ENCODE results near the gene WDR72. TPM values are rescaled to one million over a fixed set of nuclear protein-coding genes. Genes with fewer than 3 reads are reported as not detected.

Gene WDR72
- total and polyA plus RNA-seq, 9 donors: 0.04 to 4.4 (median 0.82) TPM; not detected in 2

GRCh38 chr15:53586799-53587198 is 172.7 kb downstream of the WDR72 start:
- 39 to 47% (median 44%) methylated on average over 3 of the region's 3 CpGs for WGBS, 3 donors
- no peaks in the 10 kb centered on the region for H3K9me3 ChIP-seq
- H3K27me3 ChIP-seq: no peaks in the 10 kb centered on the region
- no peaks in the 10 kb centered on the region for H3K36me3 ChIP-seq
- H3K4me3 ChIP-seq: no peak overlapping the region
- intact Hi-C loops (cut with DNase I): no loop called here
- H3K4me1 ChIP-seq (ENCODE audit: insufficient read depth): no peaks in the 10 kb centered on the region
- H3K27ac ChIP-seq: no peak overlapping the region
- TF ChIP-seq EP300 (IDR thresholded peaks at IDR 0.05): no peak
- TF ChIP-seq CTCF (IDR thresholded peaks at IDR 0.05): no peak
- no peak for TF ChIP-seq POLR2A (IDR thresholded peaks at IDR 0.05)
- no peak for DNase-seq

- no peaks in the 10 kb centered on the region for H3K36me3 ChIP-seq
- no peak overlapping the region for H3K27ac ChIP-seq
- H3K4me1 ChIP-seq (ENCODE audit: insufficient read depth): no peaks in the 10 kb centered on the region
- no peaks in the 10 kb centered on the region for H3K9me3 ChIP-seq
- H3K4me3 ChIP-seq: no peak overlapping the region
- H3K27me3 ChIP-seq: no peaks in the 10 kb centered on the region
- intact Hi-C loops (cut with DNase I): no loop called here
- no peak for DNase-seq
- 77 to 83% (median 81%) methylated on average over 1 of the region's 1 CpG for WGBS, 3 donors
- no peak for TF ChIP-seq CTCF (IDR thresholded peaks at IDR 0.05)
- TF ChIP-seq POLR2A (IDR thresholded peaks at IDR 0.05): no peak
- no peak for TF ChIP-seq EP300 (IDR thresholded peaks at IDR 0.05)
Measured at GRCh38 chr15:53581513-53581912, 177.9 kb downstream of the WDR72 start.

GRCh38 chr15:53580366-53580765 is 179.1 kb downstream of the WDR72 start:
- TF ChIP-seq CTCF (IDR thresholded peaks at IDR 0.05): no peak
- TF ChIP-seq POLR2A (IDR thresholded peaks at IDR 0.05): no peak
- no peak for TF ChIP-seq EP300 (IDR thresholded peaks at IDR 0.05)
- 17 to 18% (median 17%) methylated on average over 3 of the region's 3 CpGs for WGBS, 3 donors
- no peak for DNase-seq
- Histone ChIP-seq H3K36me3 (no peaks in the 10 kb centered on the region), H3K27ac (no peak overlapping the region), H3K9me3 (no peaks in the 10 kb centered on the region), H3K27me3 (no peaks in the 10 kb centered on the region), H3K4me1 (ENCODE audit: insufficient read depth) (no peaks in the 10 kb centered on the region), H3K4me3 (no peak overlapping the region)
- intact Hi-C loops (cut with DNase I): no loop called here

- WGBS, 3 donors: 29 to 34% (median 30%) methylated on average over 1 of the region's 1 CpG
- Histone ChIP-seq H3K4me1 (ENCODE audit: insufficient read depth) (no peaks in the 10 kb centered on the region), H3K27me3 (no peaks in the 10 kb centered on the region), H3K27ac (no peak overlapping the region), H3K4me3 (no peak overlapping the region), H3K9me3 (no peaks in the 10 kb centered on the region), H3K36me3 (no peaks in the 10 kb centered on the region)
- no peak for DNase-seq
- TF ChIP-seq CTCF (IDR thresholded peaks at IDR 0.05) (no peak), POLR2A (IDR thresholded peaks at IDR 0.05) (no peak), EP300 (IDR thresholded peaks at IDR 0.05) (no peak)
- intact Hi-C loops (cut with DNase I): no loop called here
Measured at GRCh38 chr15:53576841-53577240, 182.6 kb downstream of the WDR72 start.

GRCh38 chr15:53573091-53573490 is 186.4 kb downstream of the WDR72 start:
- H3K27me3 ChIP-seq: no peaks in the 10 kb centered on the region
- no peak overlapping the region for H3K4me3 ChIP-seq
- no peak for DNase-seq
- TF ChIP-seq EP300 (IDR thresholded peaks at IDR 0.05) (no peak), CTCF (IDR thresholded peaks at IDR 0.05) (no peak), POLR2A (IDR thresholded peaks at IDR 0.05) (no peak)
- H3K36me3 ChIP-seq: no peaks in the 10 kb centered on the region
- intact Hi-C loops (cut with DNase I): no loop called here
- no peaks in the 10 kb centered on the region for H3K4me1 ChIP-seq (ENCODE audit: insufficient read depth)
- H3K27ac ChIP-seq: no peak overlapping the region
- H3K9me3 ChIP-seq: no peaks in the 10 kb centered on the region

Measured in ovary (tissue), 9 donors.